Osteoblast (primary cell): ENCODE measurements around the gene PRR15. TPM values are rescaled to one million over a fixed set of nuclear protein-coding genes. Genes with fewer than 3 reads are reported as not detected.

Experiments used
- DNase-seq: peaks from one replicate; pipeline ENCODE4 v3.0.0; 2011; ENCODE audit warnings: low spot score, mixed read lengths; ENCODE audit not compliant: insufficient read length; ENCODE audit errors: missing footprints
- H2AFZ ChIP-seq: 2 replicates; pipeline ENCODE4 v1.6.0; 2011; ENCODE audit warnings: mild to moderate bottlenecking, low read length
- H3K27ac ChIP-seq: 2 replicates; pipeline ENCODE4 v1.5.1; 2011; ENCODE audit warnings: mild to moderate bottlenecking, low read depth, low read length, moderate library complexity
- H3K27me3 ChIP-seq: 2 replicates; pipeline ENCODE4 v1.6.0; 2012; ENCODE audit warnings: mild to moderate bottlenecking, control low read depth, inconsistent platforms, low read length, moderate library complexity; ENCODE audit not compliant: insufficient read depth
- H3K36me3 ChIP-seq: 2 replicates; pipeline ENCODE4 v1.5.1; 2011; ENCODE audit warnings: mild to moderate bottlenecking, low read length, control low read depth, moderate library complexity; ENCODE audit not compliant: insufficient read depth
- H3K4me1 ChIP-seq: 2 replicates; pipeline ENCODE4 v1.5.1; 2011; ENCODE audit warnings: mild to moderate bottlenecking, low read length, control low read depth, moderate library complexity; ENCODE audit not compliant: insufficient read depth
- H3K4me2 ChIP-seq: 2 replicates; pipeline ENCODE4 v1.6.0; 2011; ENCODE audit warnings: mild to moderate bottlenecking, low read length; ENCODE audit not compliant: insufficient read depth
- H3K4me3 ChIP-seq: fragments of 200-600 bp; sonication (generic); 3 replicates; pipeline ENCODE4 v1.5.1; 2012; ENCODE audit warnings: mild to moderate bottlenecking, low read length, inconsistent platforms; ENCODE audit not compliant: insufficient read depth
- H3K79me2 ChIP-seq: 2 replicates; pipeline ENCODE4 v1.6.0; 2012; ENCODE audit warnings: mild to moderate bottlenecking, low read length, control low read depth, inconsistent platforms; ENCODE audit not compliant: insufficient read depth
- H3K9me3 ChIP-seq: 2 replicates; pipeline ENCODE4 v1.5.1; 2011; ENCODE audit warnings: low read depth, low read length, control low read depth
- H4K20me1 ChIP-seq: 2 replicates; pipeline ENCODE4 v1.6.0; 2012; ENCODE audit warnings: mild to moderate bottlenecking, low read length, control low read depth; ENCODE audit not compliant: insufficient read depth
- total RNA-seq: library from RNA; depleted of rRNA; stranded (reverse); fragments of >200 nt; gene quantifications from 2 replicates; pipeline ENCODE4 v1.2.3, GENCODE V29; 2012
- TF ChIP-seq, protein P1 (sequence below): IDR thresholded peaks from 2 replicates; pipeline ENCODE4 v1.5.1; 2011; ENCODE audit warnings: mild to moderate bottlenecking, low read depth, low read length, moderate library complexity; ENCODE audit errors: extremely low read depth

Gene PRR15
- total RNA-seq, 1 donor: 1.1 TPM

DNA sequence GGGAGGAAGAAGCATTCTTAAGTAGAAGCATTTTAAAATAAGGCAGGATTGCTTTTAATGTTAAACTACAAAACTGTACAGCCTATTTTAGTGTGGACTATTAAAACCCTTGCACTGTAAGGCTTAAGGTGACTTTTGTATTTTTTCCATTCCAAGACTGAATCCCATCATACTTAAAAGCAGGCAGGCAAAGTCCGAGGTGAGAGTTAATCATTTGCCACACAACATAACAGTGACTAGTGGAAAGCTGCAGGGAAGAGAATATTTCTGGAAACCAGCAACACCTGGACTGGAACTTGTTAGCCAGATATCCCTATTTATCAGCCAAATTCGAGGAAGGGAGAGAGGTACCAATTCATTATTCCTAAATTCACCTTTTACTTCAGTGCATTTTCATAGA is 3.5 kb downstream of the PRR15 start:
- Histone ChIP-seq H3K79me2 (no peaks in the 10 kb centered on the region), H3K9me3 (no peaks in the 10 kb centered on the region), H3K27me3 (peaks cover 53% of the 10 kb centered on the region), H4K20me1 (no peaks in the 10 kb centered on the region), H3K27ac (no peak overlapping the region), H3K36me3 (no peaks in the 10 kb centered on the region), H3K4me3 (no peak overlapping the region), H3K4me1 (peaks cover 20% of the 10 kb centered on the region), H3K4me2 (no peak overlapping the region), H2AFZ (no peak overlapping the region)
- TF ChIP-seq, protein P1, sequence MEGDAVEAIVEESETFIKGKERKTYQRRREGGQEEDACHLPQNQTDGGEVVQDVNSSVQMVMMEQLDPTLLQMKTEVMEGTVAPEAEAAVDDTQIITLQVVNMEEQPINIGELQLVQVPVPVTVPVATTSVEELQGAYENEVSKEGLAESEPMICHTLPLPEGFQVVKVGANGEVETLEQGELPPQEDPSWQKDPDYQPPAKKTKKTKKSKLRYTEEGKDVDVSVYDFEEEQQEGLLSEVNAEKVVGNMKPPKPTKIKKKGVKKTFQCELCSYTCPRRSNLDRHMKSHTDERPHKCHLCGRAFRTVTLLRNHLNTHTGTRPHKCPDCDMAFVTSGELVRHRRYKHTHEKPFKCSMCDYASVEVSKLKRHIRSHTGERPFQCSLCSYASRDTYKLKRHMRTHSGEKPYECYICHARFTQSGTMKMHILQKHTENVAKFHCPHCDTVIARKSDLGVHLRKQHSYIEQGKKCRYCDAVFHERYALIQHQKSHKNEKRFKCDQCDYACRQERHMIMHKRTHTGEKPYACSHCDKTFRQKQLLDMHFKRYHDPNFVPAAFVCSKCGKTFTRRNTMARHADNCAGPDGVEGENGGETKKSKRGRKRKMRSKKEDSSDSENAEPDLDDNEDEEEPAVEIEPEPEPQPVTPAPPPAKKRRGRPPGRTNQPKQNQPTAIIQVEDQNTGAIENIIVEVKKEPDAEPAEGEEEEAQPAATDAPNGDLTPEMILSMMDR: no peak
- no peak for DNase-seq

DNA sequence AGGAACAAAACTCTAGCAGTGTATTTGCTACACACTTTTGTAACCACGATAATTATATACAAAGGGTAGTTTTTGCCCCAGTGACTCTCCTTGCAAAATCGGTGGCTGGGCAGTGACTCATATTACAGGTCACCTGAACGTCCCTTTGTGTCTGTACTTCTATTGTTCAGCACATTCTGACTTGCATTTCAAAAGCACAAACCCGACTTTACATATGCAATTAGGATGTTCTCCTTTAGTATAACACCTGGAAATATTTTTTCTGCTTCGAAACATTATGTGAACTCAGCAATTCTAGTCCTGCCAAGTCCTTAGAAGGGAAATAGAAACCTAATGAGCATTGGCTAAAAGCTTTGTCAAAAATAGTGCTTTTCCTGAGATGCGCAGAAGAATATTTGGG is 6.0 kb downstream of the PRR15 start:
- Histone ChIP-seq H3K4me3 (no peak overlapping the region), H3K4me2 (no peak overlapping the region), H3K36me3 (no peaks in the 10 kb centered on the region), H4K20me1 (no peaks in the 10 kb centered on the region), H3K4me1 (peaks cover 14% of the 10 kb centered on the region), H2AFZ (no peak overlapping the region), H3K27me3 (peaks cover 42% of the 10 kb centered on the region), H3K9me3 (no peaks in the 10 kb centered on the region), H3K79me2 (no peaks in the 10 kb centered on the region), H3K27ac (no peak overlapping the region)
- TF ChIP-seq, protein P1: no peak
- no peak for DNase-seq

DNA sequence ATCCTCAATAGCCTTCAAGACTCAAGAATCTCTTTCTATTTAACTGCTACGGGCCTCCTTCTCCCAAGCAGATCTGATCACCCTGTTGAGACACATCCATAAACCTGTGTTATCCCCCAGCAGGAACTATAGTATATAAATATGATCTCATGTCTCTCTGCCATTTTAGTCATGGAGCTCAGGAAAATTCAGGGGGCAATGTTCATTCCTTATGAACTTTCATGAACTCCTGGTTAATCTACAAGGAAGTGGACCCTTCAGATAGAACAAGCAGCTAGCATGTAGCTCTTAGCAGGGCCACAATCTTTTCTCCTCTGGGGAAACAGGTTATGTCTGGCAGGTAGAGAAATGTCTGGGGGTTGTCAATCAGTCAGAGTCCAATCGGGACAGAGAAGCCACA is 8.9 kb downstream of the PRR15 start:
- H3K79me2 ChIP-seq: no peaks in the 10 kb centered on the region
- H3K27ac ChIP-seq: no peak overlapping the region
- H3K36me3 ChIP-seq: no peaks in the 10 kb centered on the region
- DNase-seq: no peak
- H4K20me1 ChIP-seq: no peaks in the 10 kb centered on the region
- H3K27me3 ChIP-seq: peaks cover 23% of the 10 kb centered on the region
- TF ChIP-seq, protein P1: no peak
- no peaks in the 10 kb centered on the region for H3K4me1 ChIP-seq
- H3K9me3 ChIP-seq: no peaks in the 10 kb centered on the region
- H2AFZ ChIP-seq: no peak overlapping the region
- no peak overlapping the region for H3K4me3 ChIP-seq
- no peak overlapping the region for H3K4me2 ChIP-seq

DNA sequence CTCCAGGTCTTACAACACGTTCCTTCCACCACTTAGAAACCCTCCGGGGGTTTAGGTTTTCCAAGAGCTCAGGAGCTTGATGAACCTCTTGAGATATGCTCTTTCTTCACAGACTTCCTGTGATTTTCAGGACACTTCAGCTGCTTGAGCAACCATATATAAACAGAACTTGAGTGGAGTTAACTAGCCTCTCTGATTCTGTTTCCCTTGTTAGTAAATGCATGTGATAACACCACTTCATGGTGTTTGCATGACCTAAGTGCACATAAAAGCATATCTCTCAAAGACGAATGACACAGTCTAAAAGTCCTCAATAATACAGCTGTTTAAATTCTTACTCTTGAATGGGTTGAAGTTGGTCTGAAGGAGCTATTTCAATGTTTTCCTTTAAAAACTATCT is 9.9 kb downstream of the PRR15 start:
- Histone ChIP-seq H3K36me3 (no peaks in the 10 kb centered on the region), H2AFZ (no peak overlapping the region), H3K4me3 (no peak overlapping the region), H3K9me3 (no peaks in the 10 kb centered on the region), H3K79me2 (no peaks in the 10 kb centered on the region), H3K27ac (no peak overlapping the region), H3K4me2 (no peak overlapping the region), H3K27me3 (peaks cover 23% of the 10 kb centered on the region), H3K4me1 (no peaks in the 10 kb centered on the region), H4K20me1 (no peaks in the 10 kb centered on the region)
- TF ChIP-seq, protein P1: no peak
- no peak for DNase-seq
